Parathyroid adenoma (tissue), 2 donors: ENCODE results near the gene SUPT3H.

Experiments used
- H2AFZ ChIP-seq: fragments of 300-600 bp; sonication (generic); one replicate; pipeline ENCODE4 v1.7.0; 2017; ENCODE audit warnings: antibody characterized with exemption, mild to moderate bottlenecking
- H3K27ac ChIP-seq: fragments of 300-600 bp; sonication (generic); one replicate; pipeline ENCODE4 v1.7.0; 2017
- H3K27me3 ChIP-seq: fragments of 300-600 bp; sonication (generic); one replicate; pipeline ENCODE4 v1.7.0; 2017; ENCODE audit warnings: low read length; ENCODE audit not compliant: control insufficient read depth, insufficient read depth
- H3K36me3 ChIP-seq: fragments of 300-600 bp; sonication (generic); one replicate; pipeline ENCODE4 v1.7.0; 2017; ENCODE audit warnings: low read length; ENCODE audit not compliant: control insufficient read depth, insufficient read depth
- H3K4me1 ChIP-seq: fragments of 300-600 bp; sonication (generic); one replicate; pipeline ENCODE4 v1.7.0; 2017; ENCODE audit warnings: control low read depth
- H3K4me2 ChIP-seq: fragments of 300-600 bp; sonication (generic); one replicate; pipeline ENCODE4 v1.7.0; 2017; ENCODE audit warnings: low read length
- H3K4me3 ChIP-seq: fragments of 300-600 bp; sonication (generic); one replicate; pipeline ENCODE4 v1.7.0; 2017; ENCODE audit warnings: low read depth, low read length
- H3K79me2 ChIP-seq: fragments of 300-600 bp; sonication (generic); one replicate; pipeline ENCODE4 v1.7.0; 2017; ENCODE audit warnings: control low read depth
- H3K9ac ChIP-seq: fragments of 300-600 bp; sonication (generic); one replicate; pipeline ENCODE4 v1.7.0; 2017; ENCODE audit warnings: mild to moderate bottlenecking
- H3K9me3 ChIP-seq: fragments of 300-600 bp; sonication (generic); one replicate; pipeline ENCODE4 v1.7.0; 2017; ENCODE audit warnings: low read length; ENCODE audit not compliant: control insufficient read depth
- CTCF ChIP-seq: fragments of 300-600 bp; sonication (generic); IDR thresholded peaks from one replicate; pipeline ENCODE4 v1.7.0; 2017; ENCODE audit warnings: antibody characterized with exemption, mild to moderate bottlenecking
- donor health status: primary hyperparathyroidism.

Gene SUPT3H

DNA sequence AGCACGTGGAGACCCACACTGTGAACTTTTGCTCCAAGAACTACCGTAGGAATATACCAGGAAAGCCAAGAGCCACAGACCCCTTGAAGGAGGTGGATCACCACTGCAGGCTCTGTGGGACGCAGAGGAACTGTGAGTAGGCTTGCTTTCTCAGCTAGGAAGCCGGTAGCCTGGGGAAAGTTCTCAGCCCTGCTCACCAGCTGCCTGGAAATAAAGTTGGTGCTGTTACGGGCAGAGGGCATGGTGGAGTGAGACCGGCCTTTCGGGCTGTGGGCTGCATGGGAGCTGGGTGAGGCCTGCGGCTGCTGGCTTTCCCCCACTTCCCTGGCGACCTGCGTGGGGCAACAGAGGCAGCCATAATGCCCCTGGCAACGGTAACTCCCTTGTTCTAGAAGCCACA lies 422.6 kb downstream of the SUPT3H start:
- H3K27me3 ChIP-seq: no peaks in the 10 kb centered on the region

GRCh38 chr6:44954281-44954680 lies 423.5 kb downstream of the SUPT3H start:
- Histone ChIP-seq H2AFZ (no peak overlapping the region), H3K4me3 (no peak overlapping the region), H3K9me3 (no peaks in the 10 kb centered on the region), H3K79me2 (no peaks in the 10 kb centered on the region), H3K4me2 (no peak overlapping the region), H3K27me3 (no peaks in the 10 kb centered on the region), H3K9ac (no peak overlapping the region), H3K27ac (no peak overlapping the region), H3K36me3 (no peaks in the 10 kb centered on the region), H3K4me1 (no peaks in the 10 kb centered on the region)
- TF ChIP-seq CTCF: no peak

More for the DNA sequence above, 422.6 kb downstream of the SUPT3H start:
- no peak for TF ChIP-seq CTCF
- H3K36me3 ChIP-seq: no peaks in the 10 kb centered on the region
- no peak overlapping the region for H2AFZ ChIP-seq
- H3K4me3 ChIP-seq: no peak overlapping the region
- no peaks in the 10 kb centered on the region for H3K4me1 ChIP-seq
- no peak overlapping the region for H3K4me2 ChIP-seq
- no peak overlapping the region for H3K9ac ChIP-seq
- H3K9me3 ChIP-seq: no peaks in the 10 kb centered on the region
- no peaks in the 10 kb centered on the region for H3K79me2 ChIP-seq
- H3K27ac ChIP-seq: no peak overlapping the region

DNA sequence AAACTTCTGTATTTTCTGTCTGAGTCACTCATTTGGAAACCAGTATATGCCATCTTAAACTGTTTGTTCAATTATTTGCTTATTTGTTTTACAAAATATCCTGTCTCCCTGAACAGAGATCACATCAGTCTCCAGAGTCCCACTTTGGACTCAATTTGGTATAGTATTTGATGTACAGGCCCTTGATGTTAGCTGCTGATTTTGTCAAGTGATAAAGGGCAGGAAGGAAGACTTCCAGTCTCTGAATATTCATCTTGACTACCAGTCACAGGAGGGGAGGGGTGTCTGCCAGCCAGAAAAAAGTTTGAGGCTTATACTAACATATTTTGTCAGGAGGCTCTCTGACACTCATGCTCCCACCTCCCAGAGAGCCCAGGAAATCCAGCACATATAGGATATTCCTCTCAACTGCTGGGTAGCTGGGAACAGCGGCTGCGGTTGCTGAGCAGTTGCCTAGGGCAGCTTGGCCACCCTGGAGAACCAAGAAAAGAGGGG lies 426.4 kb downstream of the SUPT3H start:
- no peak overlapping the region for H3K9ac ChIP-seq
- no peak overlapping the region for H2AFZ ChIP-seq
- no peaks in the 10 kb centered on the region for H3K27me3 ChIP-seq
- no peaks in the 10 kb centered on the region for H3K36me3 ChIP-seq
- H3K9me3 ChIP-seq: peaks cover 2% of the 10 kb centered on the region
- no peaks in the 10 kb centered on the region for H3K79me2 ChIP-seq
- no peak overlapping the region for H3K4me3 ChIP-seq
- no peak overlapping the region for H3K4me2 ChIP-seq
- no peak for TF ChIP-seq CTCF
- no peaks in the 10 kb centered on the region for H3K4me1 ChIP-seq
- H3K27ac ChIP-seq: no peak overlapping the region

DNA sequence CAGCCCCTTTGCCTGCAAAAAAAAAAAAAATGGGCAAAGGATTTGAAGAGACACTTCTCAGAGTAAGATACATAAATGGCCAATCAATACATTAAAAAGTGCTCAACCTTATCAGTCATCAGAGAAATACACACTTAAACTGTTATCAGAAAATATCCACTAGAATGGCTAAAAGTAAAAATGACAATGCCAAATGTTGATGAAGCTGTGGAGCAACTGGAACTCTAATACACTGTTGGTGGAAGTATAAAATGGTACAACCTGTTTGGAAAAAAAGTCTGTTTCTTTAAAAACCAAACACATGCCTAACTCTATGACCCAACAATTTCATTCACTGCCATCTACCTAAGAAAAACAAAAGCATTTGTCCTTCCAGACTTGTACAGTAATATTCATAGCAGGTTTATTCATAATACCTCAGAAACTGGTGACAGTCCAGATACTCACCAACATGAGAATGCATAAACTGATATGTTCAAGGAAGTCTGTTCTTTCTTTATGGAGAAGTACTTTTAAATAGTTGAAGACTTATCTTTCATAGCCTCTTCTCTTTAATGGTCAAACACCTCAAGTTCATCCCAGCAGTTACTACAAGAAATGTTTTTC lies 428.0 kb downstream of the SUPT3H start:
- Histone ChIP-seq H3K27ac (no peak overlapping the region), H3K9me3 (peaks cover 2% of the 10 kb centered on the region), H3K36me3 (no peaks in the 10 kb centered on the region), H3K4me2 (no peak overlapping the region), H3K4me1 (no peaks in the 10 kb centered on the region), H3K4me3 (no peak overlapping the region), H3K9ac (no peak overlapping the region), H2AFZ (no peak overlapping the region), H3K27me3 (no peaks in the 10 kb centered on the region), H3K79me2 (no peaks in the 10 kb centered on the region)
- no peak for TF ChIP-seq CTCF

- Histone ChIP-seq H3K4me3 (no peak overlapping the region), H3K9ac (no peak overlapping the region), H3K36me3 (no peaks in the 10 kb centered on the region), H3K4me1 (no peaks in the 10 kb centered on the region), H3K27ac (no peak overlapping the region), H2AFZ (no peak overlapping the region), H3K9me3 (peaks cover 2% of the 10 kb centered on the region), H3K27me3 (no peaks in the 10 kb centered on the region), H3K4me2 (no peak overlapping the region), H3K79me2 (no peaks in the 10 kb centered on the region)
- TF ChIP-seq CTCF: no peak
Measured at GRCh38 chr6:44943541-44943940, 434.2 kb downstream of the SUPT3H start.
